Lower leg skin (tissue), 4 donors: ENCODE measurements around the gene GSE1. TPM values are rescaled to one million over a fixed set of nuclear protein-coding genes. Genes with fewer than 3 reads are reported as not detected.

Experiments used
- DNase-seq, 2 donors: peaks; one replicate each; pipeline ENCODE4 v3.0.0-alpha.2; 2019; ENCODE audit warnings: low spot score in 2 of 2
- H3K4me3 ChIP-seq: fragments of 200-600 bp; sonication (generic); 2 replicates; pipeline ENCODE4 v1.5.1; 2017; ENCODE audit warnings: mild to moderate bottlenecking, low read depth; ENCODE audit not compliant: poor library complexity, severe bottlenecking
- CTCF ChIP-seq, 3 donors: fragments of 450-650 bp; IDR thresholded peaks; one replicate each; pipeline ENCODE4 v1.5.1; 2016; ENCODE audit warnings: antibody characterized with exemption in 3 of 3, mild to moderate bottlenecking in 3 of 3, moderate library complexity in 2 of 3
- POLR2A ChIP-seq, 2 donors: fragments of 450-650 bp; IDR thresholded peaks; one replicate each; pipeline ENCODE4 v1.6.1; 2016 to 2017; ENCODE audit warnings: antibody characterized with exemption in 2 of 2, mild to moderate bottlenecking in 1 of 2, moderate library complexity in 1 of 2
- WGBS, 2 donors: methylation state at CpG; one replicate each; pipeline ENCODE4 v1.1.5; 2018; 5-methylcytosine and 5-hydroxymethylcytosine counted together
- intact Hi-C: fragments of 100-400 bp; cut with DNase I; formaldehyde crosslinking; loops from one replicate; pipeline ENCODE4 v1.15.0; 2023; ENCODE audit warnings: low total_unique reads
- total RNA-seq, 4 donors: library from RNA; depleted of rRNA; stranded (reverse); fragments of >200 nt; gene quantifications; one replicate each; pipeline ENCODE4 v1.1.0, GENCODE V29; 2016

Gene GSE1
- total RNA-seq, 4 donors from 2014 or later = 62.9 to 113 (median 69.9) TPM

- no peak for TF ChIP-seq CTCF (IDR thresholded peaks at IDR 0.05)
- TF ChIP-seq POLR2A (IDR thresholded peaks at IDR 0.05) = no peak
- 80% methylated on average over 19 to 23 of the region's 24 CpGs for WGBS, 2 donors
- no peak overlapping the region for H3K4me3 ChIP-seq
- DNase-seq = no peak
- intact Hi-C loops = no loop called here
These were observed 10.5 kb upstream of the GSE1 start for GRCh38 chr16:85602402-85603202.

GRCh38 chr16:85603203-85603755 is 9.8 kb upstream of the GSE1 start:
- 89 to 93% methylated on average over 11 to 12 of the region's 12 CpGs for WGBS, 2 donors
- H3K4me3 ChIP-seq = no peak overlapping the region
- TF ChIP-seq CTCF (IDR thresholded peaks at IDR 0.05) (no peak), POLR2A (IDR thresholded peaks at IDR 0.05) (no peak)
- DNase-seq = no peak
- intact Hi-C loops = no loop called here

GRCh38 chr16:85604145-85604705 is 8.9 kb upstream of the GSE1 start:
- intact Hi-C loops = no loop called here
- H3K4me3 ChIP-seq = no peak overlapping the region
- no peak for TF ChIP-seq CTCF (IDR thresholded peaks at IDR 0.05)
- no peak for DNase-seq
- WGBS, 2 donors = 94 to 98% methylated on average over 11 of the region's 11 CpGs

GRCh38 chr16:85605051-85605911 is 7.8 kb upstream of the GSE1 start:
- no peak overlapping the region for H3K4me3 ChIP-seq
- TF ChIP-seq POLR2A (IDR thresholded peaks at IDR 0.05) = no peak
- TF ChIP-seq CTCF (IDR thresholded peaks at IDR 0.05) = no peak
- intact Hi-C loops = loop anchor here (5.0 kb wide), 1 partner anchor 178 kb away; no protein-coding TSS in a partner anchor
- DNase-seq = no peak
- WGBS, 2 donors = 86 to 87% methylated on average over 26 to 28 of the region's 28 CpGs

GRCh38 chr16:85605912-85606841 is 6.9 kb upstream of the GSE1 start:
- H3K4me3 ChIP-seq = no peak overlapping the region
- TF ChIP-seq CTCF (IDR thresholded peaks at IDR 0.05) (no peak), POLR2A (IDR thresholded peaks at IDR 0.05) (no peak)
- 81 to 87% methylated on average over 20 to 22 of the region's 22 CpGs for WGBS, 2 donors
- intact Hi-C loops = loop anchor here (5.0 kb wide), 1 partner anchor 179 kb away; no protein-coding TSS in a partner anchor
- DNase-seq = no peak
